NCI-H1092 (cell line): ENCODE measurements around the gene GPR22.
A peak's percentile ranks its signal among the peaks of the same experiment; 100 is the strongest.

ENCODE experiments used
- DNase-seq: peaks from one replicate; lab custom pipeline; 2025; lab: John Stamatoyannopoulos, UW

The GPR22 gene

DNA sequence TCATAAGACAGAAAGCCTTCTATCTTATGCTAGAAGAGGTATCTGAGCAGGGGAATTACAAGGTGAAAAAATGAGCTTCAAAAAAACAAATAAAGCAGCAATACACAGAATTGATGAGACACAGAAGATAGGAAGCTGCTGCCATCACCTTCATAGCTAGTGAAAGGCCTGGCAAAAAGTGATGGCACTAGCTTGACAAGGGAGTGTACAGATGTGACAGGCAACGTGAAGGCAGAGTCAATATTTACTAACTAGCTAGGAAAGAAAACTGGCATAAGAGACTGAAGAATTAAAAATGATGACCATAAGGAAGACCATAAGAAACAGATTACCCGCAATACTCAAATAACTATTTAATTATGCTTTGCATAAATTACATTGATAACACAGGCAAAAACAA, 9.4 kb downstream of the GPR22 start:
- no peak for DNase-seq

DNA sequence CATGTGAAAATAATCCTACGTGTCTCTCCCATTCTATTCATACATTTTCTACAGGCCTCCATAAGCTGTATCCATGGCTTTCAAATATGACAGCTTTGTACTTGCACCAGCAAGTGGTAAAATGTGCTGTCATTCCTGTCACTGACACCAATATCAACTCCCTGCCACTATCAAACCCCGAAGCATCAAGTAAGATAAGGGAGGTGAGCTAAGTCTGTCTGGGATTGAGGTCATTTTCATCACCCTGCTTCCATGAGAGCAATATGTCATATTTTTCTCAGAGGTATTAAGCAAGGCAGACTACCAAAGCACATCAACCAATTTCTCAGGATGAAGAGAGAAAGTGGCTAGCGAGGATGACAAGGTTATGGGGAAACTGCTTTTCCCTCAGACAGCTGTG, 11.1 kb downstream of the GPR22 start:
- DNase-seq, result no peak

DNA sequence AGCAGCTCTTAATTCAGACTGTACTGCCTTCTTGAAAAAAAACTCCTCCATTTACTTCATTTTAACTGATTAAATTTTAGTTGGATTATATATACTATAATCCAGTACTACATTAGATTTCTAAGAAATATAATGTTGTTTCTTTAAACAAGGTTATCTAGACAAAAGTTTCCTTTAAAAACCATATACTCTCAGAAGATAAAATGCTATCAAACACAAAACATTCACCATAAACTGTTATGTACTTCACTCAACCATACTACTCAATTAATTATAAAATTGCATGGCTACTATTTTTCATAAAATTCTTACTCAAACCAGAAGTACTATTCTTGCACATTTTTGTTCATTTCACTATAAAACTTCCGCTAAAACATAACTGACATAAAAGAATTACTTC, 12.7 kb downstream of the GPR22 start:
- DNase-seq, result no peak

DNA sequence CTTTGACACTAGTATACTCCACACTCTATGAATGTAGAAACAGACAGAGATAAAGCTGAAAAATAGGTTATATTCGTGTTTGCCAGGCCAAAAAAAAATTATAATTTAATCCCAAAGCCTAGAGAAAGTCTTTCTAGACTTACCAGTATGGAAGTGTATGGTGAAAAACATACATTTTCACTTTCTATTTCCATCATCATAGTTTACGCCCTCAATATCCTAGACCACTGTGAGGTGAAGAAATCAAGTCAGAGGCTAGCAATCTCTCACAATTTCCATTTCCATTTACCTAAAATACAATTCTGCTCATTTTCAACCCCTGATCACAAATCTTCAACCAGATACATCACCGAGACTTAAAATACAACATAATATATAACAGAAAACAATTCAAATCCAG, 16.2 kb downstream of the GPR22 start:
- no peak for DNase-seq

DNA sequence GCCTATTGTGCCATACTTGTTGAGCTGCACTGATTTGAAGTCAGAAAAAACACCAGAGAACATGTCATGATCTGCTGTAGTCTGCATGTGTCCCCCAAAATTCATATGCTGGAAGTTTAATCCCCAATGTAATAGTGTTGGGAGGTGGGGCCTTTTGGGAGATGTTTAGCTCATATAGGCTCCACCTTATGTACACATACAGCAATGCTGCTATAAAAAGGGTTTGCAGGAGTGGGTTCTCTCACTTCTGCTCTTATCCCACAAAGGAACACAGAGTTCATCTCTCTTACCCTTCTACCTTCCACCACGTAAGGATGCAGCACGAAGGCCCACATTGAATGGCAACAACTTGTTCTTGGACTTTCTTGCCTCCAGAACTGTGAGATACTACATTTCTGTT, 23.0 kb downstream of the GPR22 start:
- DNase-seq, result no peak

DNA sequence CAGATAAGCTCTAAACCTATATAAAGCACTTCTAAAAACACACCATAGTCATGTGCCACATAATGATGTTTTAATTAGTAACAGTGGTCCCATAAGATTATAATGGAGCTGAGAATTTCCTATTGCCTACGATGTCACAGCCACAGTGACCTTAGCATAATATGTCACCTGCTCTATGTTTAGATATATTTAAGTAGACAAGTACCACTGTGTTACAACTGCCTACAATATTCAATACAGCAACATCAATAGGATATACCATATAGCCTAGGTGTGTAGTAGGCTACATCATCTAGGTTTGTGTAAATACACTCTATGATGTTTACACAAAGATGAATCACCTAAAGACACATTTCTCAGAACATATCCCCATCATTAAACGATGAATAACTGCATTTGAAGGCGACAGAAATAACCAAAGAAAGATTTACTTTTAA, 24.5 kb downstream of the GPR22 start:
- no peak for DNase-seq

DNA sequence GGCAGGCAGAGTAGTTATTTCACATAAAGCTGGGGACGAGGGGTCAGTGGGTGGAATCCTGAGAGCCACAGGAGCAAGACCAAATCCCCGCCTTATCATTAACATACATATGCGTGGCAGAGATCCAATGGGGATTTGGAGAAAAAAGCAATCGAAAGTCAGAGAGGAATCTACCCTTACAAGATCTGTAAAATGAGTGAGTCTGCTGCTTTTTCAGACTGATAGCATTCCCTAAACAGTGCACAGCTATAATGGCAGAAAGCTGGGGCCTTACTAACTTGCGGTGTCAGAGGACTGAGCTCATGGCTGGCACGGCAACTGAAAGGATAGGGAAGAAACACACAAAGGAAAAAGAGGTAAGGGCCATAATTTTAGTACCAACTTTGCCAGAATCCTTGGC, 25.0 kb downstream of the GPR22 start:
- no peak for DNase-seq

DNA sequence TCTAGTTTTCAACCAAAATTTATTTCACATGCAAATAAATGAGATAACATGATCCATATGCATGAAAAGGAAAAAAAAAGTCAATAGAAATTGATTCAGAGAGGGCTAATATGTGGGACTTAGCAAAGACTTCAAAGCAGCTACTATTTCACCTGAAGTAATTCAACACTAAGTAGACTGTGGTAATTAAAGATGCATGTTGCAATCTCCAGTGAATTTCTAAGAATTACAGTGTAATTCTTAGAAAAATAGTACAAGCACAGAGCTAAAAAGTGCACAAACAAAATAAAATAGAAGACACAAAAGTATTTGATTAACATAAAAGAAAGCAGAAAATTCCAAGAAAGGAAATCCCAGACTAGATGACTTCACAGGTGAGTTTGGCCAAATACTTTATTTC, 25.7 kb downstream of the GPR22 start:
- no peak for DNase-seq

DNA sequence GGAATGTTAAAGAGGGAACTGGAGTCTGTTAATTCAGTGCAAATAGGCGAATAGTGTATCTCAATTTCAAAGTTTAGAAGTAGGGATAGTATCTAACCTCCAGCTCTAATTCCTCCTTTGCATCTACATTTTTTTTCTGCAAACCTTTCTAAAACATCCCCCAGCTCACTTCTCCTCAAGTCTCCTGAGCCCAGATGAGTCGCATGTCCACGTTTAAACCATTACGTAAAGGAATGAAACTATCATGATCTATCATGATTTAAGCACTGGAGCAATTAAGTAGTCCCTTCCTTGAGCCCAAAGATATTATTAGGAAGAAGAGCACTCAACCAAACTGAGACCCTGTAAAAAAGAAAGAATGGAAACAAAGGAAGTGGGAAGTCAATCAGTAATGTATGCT, 29.9 kb downstream of the GPR22 start:
- no peak for DNase-seq

DNA sequence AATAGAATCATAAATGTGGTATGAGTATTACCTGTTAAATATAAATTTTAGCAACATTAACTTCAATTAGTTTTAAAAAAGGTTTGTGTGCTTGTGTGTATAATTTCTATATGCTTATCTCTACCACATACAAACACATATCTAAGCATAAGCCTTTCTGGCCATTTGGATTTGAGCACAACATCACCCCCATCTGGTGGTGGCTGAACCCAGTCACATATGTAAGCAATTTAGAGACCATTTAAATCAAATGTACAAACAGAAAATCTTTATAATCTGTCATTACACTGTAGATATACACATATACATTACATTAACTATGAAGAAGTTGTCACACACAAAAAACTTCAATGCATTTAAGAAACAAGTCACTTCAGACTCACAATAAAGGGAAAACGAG, 31.7 kb downstream of the GPR22 start:
- no peak for DNase-seq

DNA sequence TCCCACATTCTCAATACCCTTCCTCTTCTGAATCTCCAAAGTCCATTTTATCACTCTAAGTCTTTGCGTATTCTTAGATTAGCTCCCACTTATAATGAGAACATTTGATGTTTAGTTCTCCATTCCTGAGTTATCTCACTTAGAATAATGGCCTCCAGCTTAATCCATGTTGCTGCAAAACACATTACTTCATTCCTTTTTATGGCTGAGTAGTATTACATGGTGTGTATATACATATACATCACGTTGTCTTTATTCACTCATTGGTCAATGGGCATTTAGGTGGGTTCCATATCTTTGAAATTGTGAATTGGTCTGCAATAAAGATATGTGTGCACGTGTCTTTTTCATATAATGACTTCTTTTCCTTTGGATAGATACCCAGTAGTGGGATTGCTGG, 32.3 kb downstream of the GPR22 start:
- no peak for DNase-seq

DNA sequence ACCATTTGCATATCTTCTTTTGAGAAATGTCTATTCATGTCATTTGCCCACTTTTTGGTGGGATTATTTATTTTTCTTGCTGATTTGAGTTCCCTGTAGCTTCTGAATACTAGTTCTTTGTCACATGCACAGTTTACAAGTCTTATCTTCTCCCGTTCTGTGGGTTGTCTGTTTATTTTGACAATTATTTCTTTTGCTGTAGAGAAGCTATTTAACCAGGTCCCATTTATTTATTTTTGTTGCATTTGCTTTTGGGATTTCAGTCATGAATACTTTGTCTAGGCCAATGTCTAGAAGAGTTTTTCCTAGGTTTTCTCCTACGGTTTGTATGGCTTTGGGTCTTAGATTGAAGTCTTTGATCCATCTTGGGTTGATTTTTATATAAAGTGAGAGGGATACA, 32.9 kb downstream of the GPR22 start:
- no peak for DNase-seq

DNA sequence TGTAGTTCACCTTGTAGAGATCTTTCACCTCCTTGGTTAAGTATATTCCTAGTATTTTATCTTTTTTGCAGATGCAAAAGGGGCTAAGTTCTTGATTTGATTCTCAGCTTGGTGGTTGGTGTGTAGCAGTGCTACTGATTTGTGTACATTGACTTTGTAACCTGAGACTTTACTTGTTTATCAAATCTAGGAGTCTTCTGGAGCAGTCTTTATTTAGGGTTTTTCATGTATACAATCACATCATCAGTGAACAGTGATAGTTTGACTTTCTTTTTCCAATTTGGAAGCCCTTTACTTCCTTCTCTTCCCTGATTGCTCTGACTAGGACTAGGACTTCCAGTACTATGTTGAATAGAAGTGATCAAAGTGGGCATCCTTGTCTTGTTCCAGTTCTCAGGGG, 33.8 kb downstream of the GPR22 start:
- no peak for DNase-seq

DNA sequence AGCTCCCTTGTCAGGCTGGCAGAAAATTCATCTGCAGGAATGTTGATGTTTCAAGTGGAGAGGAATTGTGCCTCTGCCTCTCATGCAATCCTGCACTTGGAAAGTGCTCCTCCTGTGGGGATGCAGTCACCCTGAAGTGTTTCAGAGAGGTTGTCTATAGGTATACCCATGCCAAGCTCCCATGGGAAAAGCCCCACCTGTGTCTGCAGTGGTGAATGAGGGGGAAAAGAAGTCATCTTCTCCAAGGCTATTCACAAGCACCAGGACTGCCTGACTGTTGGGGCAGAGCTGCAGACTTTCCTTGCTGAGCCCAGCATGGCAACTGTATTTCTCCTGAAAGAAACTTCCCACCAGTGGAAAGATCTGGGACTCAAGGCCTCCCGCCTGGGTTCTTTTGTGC, 35.5 kb downstream of the GPR22 start:
- no peak for DNase-seq

DNA sequence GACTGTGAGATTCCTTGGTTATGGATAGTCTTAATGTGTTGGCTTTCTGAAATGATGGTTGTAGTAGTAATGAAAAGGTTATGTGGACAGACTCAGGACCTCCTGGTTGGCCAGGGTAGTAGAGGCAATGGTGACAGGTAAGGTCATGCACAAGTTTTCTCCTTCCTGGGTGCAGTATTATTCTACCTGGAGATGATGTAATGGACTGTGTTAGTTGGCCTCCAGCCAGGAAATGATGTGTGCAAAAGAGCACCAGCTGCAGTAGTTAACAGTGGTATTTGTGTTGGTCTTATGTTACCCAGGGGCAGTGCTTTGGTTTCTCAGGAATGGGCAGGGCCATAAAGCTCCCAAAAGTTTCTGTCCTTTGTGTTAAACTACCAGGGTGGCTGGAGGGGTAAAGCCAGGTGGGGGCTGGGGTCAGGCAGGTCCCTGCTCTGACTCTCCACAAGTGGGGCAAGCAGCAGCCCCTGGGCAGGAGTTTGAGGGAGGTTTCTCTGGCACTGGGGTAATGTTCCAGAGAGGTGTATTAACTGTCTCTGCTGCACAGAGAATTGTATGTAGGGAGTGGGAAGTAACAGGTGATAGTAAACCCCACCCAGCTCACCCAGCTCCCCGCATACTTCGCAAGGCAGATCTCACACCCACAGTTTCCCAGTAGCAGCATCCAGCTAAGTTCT, 36.3 kb downstream of the GPR22 start:
- peak; percentile 56 for DNase-seq

DNA sequence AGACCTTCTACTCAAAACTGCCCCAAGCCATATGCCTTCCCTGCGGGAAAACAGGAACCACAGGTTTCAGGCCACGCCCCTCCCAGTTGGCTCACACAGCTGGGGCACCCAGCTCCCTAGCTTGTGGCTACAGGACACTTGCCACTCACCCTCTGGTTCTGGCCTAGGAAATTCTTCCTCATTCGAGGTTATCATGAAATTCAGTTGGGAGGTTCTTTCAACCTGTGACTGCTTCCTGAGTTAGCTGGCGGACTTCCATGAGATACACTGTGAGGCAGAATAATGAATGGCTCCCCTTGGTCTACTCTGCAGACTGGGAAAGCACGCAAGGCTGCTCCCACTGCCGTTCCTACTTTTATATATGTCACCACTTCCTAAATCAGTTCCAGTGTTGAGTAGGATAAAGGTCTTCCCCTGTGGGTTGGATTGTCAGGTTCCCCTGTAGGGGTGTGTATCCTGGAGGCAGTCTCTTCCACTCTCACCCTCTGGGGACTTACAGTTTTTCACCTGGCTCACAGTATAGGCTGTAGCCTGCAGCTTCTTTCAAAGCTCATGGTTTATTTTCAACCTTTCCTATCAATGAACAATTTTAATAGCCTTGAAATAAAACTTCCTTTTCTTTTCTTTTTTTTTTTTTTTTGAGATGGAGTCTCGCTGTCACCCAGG, 37.0 kb downstream of the GPR22 start:
- DNase-seq, result no peak
